Gastrocnemius medialis (tissue), 4 donors: ENCODE data around the gene MEX3A. TPM values are rescaled to one million over a fixed set of nuclear protein-coding genes. Genes with fewer than 3 reads are reported as not detected.
"Not testable (repeated sequence)": the region's sequence is repeated elsewhere in the genome, so short reads cannot be mapped to it uniquely, and the experiment has no call there.

ENCODE experiments used
- ATAC-seq, 2 donors: fragments of 150-250 bp; one replicate each; pipeline ENCODE4 v1.9.1; 2016
- DNase-seq, 2 donors: peaks; one replicate each; pipeline ENCODE4 v3.0.0-alpha.2; 2019
- H3K27ac ChIP-seq, 4 donors: fragments of 200-600 bp; sonication (generic); 1 replicate in 1 of 4; 2 replicates in 3 of 4; pipeline ENCODE4 v1.5.1; 2016 to 2018; ENCODE audit warnings: mild to moderate bottlenecking in 2 of 4, moderate library complexity in 1 of 4
- H3K27me3 ChIP-seq, 3 donors: fragments of 200-600 bp; sonication (generic) in 2 of 3; 1 replicate in 1 of 3; 2 replicates in 2 of 3; pipeline versions ENCODE4 v1.5.1 to v1.6.0; 2016 to 2019; ENCODE audit warnings: mild to moderate bottlenecking in 1 of 3, moderate library complexity in 1 of 3
- H3K36me3 ChIP-seq, 2 donors: fragments of 200-600 bp; sonication (generic) in 1 of 2; one replicate each; pipeline ENCODE4 v1.5.1; 2017 to 2018
- H3K4me1 ChIP-seq, 2 donors: fragments of 200-600 bp; sonication (generic) in 1 of 2; one replicate each; pipeline ENCODE4 v1.5.1; 2016 to 2017; ENCODE audit warnings: mild to moderate bottlenecking in 2 of 2
- H3K4me3 ChIP-seq, 4 donors: fragments of 200-600 bp; sonication (generic) in 3 of 4; 1 replicate in 1 of 4; 2 replicates in 3 of 4; pipeline ENCODE4 v1.5.1; 2016 to 2019; ENCODE audit warnings: mild to moderate bottlenecking in 2 of 4
- H3K9me3 ChIP-seq, 3 donors: fragments of 200-600 bp; sonication (generic) in 2 of 3; 1 replicate in 1 of 3; 2 replicates in 2 of 3; pipeline ENCODE4 v1.5.1; 2016 to 2019
- POLR2A ChIP-seq, 2 donors: fragments of 450-650 bp; IDR thresholded peaks; one replicate each; pipeline ENCODE4 v1.6.1; 2017; ENCODE audit warnings: antibody characterized with exemption in 2 of 2, mild to moderate bottlenecking in 2 of 2, moderate library complexity in 2 of 2
- in situ Hi-C, 4 donors: fragments of 200-750 bp; cut with MboI; loops; one replicate each; pipeline versions ENCODE4 v1.15.0 to v1.8.0; 2017; ENCODE audit warnings: low sequenced_read_pairs in 4 of 4
- intact Hi-C: fragments of 100-400 bp; cut with DNase I; formaldehyde crosslinking; loops from one replicate; pipeline ENCODE4 v1.15.1; 2023; ENCODE audit warnings: low total_unique reads
- total RNA-seq, 4 donors: library from RNA; depleted of rRNA; stranded (reverse); fragments of >200 nt; gene quantifications; one replicate each; pipeline versions ENCODE4 v1.1.0 to v1.2.3, GENCODE V29; 2016
- TF ChIP-seq, protein P1 (sequence below), 5 experiments: fragments of 450-650 bp in 3 of 5; fragments of 200-600 bp in 2 of 5; sonication (generic) in 2 of 5; IDR thresholded peaks in 4 of 5; conservative IDR thresholded peaks in 1 of 5; 1 replicate in 4 of 5; 2 replicates in 1 of 5; pipeline ENCODE4 v1.5.1; 2016 to 2019; ENCODE audit warnings: antibody characterized with exemption in 5 of 5, mild to moderate bottlenecking in 3 of 5, moderate library complexity in 3 of 5

Gene MEX3A
- total RNA-seq, 4 donors from 2014 or later: not detected

DNA sequence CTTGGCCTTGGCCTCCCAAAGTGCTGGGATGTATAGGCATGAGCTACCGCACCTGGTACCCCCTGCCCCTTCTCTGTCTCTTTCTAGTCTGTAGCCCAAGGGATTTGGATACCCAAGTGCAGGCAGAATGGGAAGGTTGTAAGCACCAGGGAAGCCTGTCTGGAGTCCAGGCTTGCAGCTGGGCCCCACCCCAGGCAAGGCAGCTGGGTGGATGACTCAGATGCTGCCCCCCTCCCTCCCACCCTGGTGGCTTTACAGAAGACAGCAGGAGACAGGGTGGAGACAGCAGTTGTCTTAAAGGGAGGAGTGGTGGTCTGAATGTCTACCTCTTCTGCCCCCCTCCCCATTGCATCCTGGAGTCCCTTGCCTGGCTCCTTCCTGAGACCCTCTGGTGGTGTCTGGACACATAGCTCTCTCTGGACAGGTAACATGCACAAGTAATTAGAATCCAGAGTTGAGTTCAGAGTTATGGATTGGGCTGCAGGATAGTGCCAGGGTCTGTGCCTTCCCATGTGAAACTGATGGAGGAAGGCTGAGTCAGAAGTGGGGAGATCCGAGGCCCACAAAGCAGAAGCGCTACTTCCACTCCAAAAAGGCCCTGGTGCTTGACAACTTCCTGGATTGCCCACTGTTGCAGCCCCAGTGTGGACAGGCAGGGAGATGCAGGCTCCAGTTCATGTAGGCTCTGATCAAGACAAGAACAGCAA lies 37.4 kb upstream of the MEX3A start:
- Histone ChIP-seq H3K27ac (peak overlapping the region; percentile 98 to 99 (median 98)), H3K36me3 (no peaks in the 10 kb centered on the region), H3K9me3 (no peaks in the 10 kb centered on the region), H3K4me1 (peaks cover 82 to 83% of the 10 kb centered on the region in 2 donors), H3K4me3 (peak overlapping the region; percentile 94 to 100 (median 96)), H3K27me3 (no peaks in the 10 kb centered on the region)
- peak; percentile 66 to 88 for DNase-seq
- TF ChIP-seq, protein P1, sequence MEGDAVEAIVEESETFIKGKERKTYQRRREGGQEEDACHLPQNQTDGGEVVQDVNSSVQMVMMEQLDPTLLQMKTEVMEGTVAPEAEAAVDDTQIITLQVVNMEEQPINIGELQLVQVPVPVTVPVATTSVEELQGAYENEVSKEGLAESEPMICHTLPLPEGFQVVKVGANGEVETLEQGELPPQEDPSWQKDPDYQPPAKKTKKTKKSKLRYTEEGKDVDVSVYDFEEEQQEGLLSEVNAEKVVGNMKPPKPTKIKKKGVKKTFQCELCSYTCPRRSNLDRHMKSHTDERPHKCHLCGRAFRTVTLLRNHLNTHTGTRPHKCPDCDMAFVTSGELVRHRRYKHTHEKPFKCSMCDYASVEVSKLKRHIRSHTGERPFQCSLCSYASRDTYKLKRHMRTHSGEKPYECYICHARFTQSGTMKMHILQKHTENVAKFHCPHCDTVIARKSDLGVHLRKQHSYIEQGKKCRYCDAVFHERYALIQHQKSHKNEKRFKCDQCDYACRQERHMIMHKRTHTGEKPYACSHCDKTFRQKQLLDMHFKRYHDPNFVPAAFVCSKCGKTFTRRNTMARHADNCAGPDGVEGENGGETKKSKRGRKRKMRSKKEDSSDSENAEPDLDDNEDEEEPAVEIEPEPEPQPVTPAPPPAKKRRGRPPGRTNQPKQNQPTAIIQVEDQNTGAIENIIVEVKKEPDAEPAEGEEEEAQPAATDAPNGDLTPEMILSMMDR (IDR thresholded peaks at IDR 0.05 in 4 of 5, conservative IDR thresholded peaks at IDR 0.05 in 1 of 5): no peak
- TF ChIP-seq POLR2A (IDR thresholded peaks at IDR 0.05): peak; percentile 34 to 40
- intact Hi-C loops (loop anchor here (5.0 to 10.0 kb wide), 4 partner anchors 388 to 1115 kb away; partner anchors contain the start of genes MRPL24 and ZBTB7B), in situ Hi-C loops (loop anchor here in 1 of 4 donors (25.0 kb wide), 1 partner anchor 368 kb away; no protein-coding TSS in a partner anchor)
- peak in 1 of 2 donors; percentile 15 for ATAC-seq

DNA sequence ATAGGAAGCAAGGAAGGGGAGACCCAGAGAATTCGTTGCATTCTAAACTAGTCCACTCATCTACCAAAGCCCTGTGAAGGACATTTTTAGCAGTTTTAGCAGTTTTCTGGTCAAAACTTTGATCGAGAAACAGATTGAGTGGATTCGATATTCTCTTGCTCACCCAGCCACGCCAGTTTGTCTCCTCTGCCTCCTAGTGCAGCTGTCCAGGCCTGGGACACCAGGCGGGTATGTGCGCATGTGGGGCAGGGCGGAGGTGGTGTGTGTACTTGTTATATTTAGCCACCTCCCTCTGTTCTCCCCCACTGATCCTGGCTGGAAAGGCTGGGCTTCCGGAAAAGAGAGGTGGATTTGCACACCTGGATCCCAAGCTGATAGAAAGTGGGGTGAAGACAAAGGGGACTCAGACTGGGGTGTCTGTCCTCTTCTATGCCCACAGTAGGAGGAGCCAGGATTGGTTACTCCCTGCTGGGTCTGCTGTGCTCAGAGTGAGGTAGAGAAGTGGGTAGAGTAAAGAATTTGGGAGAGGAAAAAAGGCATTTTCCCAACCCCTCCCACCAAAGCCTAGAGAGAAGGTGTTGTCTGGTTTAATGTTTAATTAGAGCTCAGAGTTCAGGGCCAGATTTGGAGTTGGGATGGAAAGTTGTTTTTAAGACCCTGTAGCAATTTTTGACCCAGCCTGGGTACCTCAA lies 36.1 kb upstream of the MEX3A start:
- peak; percentile 28 to 30 for ATAC-seq
- intact Hi-C loops (no loop called here), in situ Hi-C loops (loop anchor here in 1 of 4 donors (25.0 kb wide), 1 partner anchor 369 kb away; no protein-coding TSS in a partner anchor)
- peak; percentile 92 to 96 for DNase-seq
- H3K4me3 ChIP-seq: peak overlapping the region; percentile 94 to 100 (median 96)
- peaks cover 79 to 82% of the 10 kb centered on the region in 2 donors for H3K4me1 ChIP-seq
- H3K27ac ChIP-seq: peak overlapping the region; percentile 98 to 99 (median 98)
- no peaks in the 10 kb centered on the region for H3K9me3 ChIP-seq
- H3K36me3 ChIP-seq: no peaks in the 10 kb centered on the region
- no peaks in the 10 kb centered on the region for H3K27me3 ChIP-seq
- peak; percentile 91 to 93 for TF ChIP-seq POLR2A (IDR thresholded peaks at IDR 0.05)
- TF ChIP-seq, protein P1 (IDR thresholded peaks at IDR 0.05 in 4 of 5, conservative IDR thresholded peaks at IDR 0.05 in 1 of 5): no peak

DNA sequence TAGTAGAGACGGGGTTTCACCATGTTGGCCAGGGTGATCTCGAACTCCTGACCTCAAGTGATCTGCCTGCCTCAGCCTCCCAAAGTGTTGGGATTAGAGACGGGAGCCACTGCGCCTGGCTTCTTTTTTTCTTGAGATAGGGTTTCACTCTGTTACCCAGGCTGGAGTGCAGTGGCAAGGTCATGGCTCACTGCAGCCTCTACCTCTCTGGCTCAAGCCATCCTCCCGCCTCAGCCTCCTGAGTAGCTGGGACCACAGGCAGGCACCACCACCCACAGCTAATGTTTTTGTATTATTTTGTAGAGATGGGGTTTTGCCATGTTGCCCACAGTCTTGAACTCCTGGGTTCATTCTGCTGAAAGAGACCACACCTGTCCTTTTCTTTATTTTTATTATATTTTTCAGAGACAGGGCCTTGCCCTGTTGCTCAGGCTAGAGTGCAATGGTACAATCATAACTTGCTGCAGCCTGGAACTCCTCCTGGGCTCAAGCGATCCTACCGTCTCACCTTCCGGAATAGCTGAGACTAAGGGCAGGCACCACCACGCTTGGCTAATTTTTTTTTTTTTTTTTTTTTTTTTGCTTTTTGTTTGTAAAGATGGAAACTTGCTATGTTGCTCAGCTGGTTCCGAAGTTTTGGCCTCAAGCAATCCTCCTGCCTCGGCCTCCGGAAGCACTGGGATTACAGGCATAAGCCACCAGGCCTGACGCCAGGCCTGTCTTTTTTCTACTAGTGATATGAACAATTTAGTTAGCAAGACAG lies 35.3 kb upstream of the MEX3A start:
- H3K4me3 ChIP-seq: peak overlapping the region; percentile 94 to 100 (median 96)
- no peaks in the 10 kb centered on the region for H3K9me3 ChIP-seq
- intact Hi-C loops (no loop called here), in situ Hi-C loops (loop anchor here in 1 of 4 donors (25.0 kb wide), 1 partner anchor 370 kb away; no protein-coding TSS in a partner anchor)
- peaks cover 78 to 82% of the 10 kb centered on the region in 2 donors for H3K4me1 ChIP-seq
- DNase-seq: no peak
- TF ChIP-seq POLR2A (IDR thresholded peaks at IDR 0.05): no peak
- TF ChIP-seq, protein P1 (IDR thresholded peaks at IDR 0.05 in 4 of 5, conservative IDR thresholded peaks at IDR 0.05 in 1 of 5): no peak
- H3K36me3 ChIP-seq: no peaks in the 10 kb centered on the region
- no peaks in the 10 kb centered on the region for H3K27me3 ChIP-seq
- peak overlapping the region; percentile 98 to 99 (median 98) for H3K27ac ChIP-seq
- ATAC-seq: no peak

DNA sequence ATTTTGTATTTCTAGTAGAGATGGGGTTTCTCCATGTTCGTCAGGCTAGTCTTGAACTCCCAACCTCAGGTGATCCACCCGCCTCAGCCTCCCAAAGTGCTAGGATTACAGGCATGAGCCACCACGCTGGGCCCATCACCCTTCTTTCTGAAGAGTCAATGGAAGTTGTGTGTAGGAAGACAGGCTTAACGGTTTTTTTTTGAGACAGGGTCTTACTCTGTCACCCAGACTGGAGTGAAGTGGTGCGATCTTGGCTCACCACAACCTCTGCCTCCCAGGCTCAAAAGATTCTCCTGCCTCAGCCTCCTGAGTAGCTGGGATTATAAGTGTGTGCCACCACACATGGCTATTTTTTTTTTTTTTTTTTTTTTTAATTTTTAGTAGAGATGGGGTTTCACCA lies 34.5 kb upstream of the MEX3A start:
- H3K4me1 ChIP-seq: peaks cover 76 to 79% of the 10 kb centered on the region in 2 donors
- H3K27me3 ChIP-seq, ATAC-seq, DNase-seq, intact Hi-C loops, H3K36me3 ChIP-seq, H3K9me3 ChIP-seq: not testable (repeated sequence)
- in situ Hi-C loops: loop anchor here in 1 of 4 donors (25.0 kb wide), 1 partner anchor 371 kb away; no protein-coding TSS in a partner anchor
- peak overlapping the region; percentile 98 to 99 (median 98) for H3K27ac ChIP-seq
- peak overlapping the region; percentile 94 to 100 (median 96) for H3K4me3 ChIP-seq
